GM19025 (cell line): Measurements from ENCODE around the gene NDUFA6.
"Not testable (repeated sequence)": the region's sequence is repeated elsewhere in the genome, so short reads cannot be mapped to it uniquely, and the experiment has no call there.

ENCODE experiments used
- ATAC-seq: cut with Tn5 transposase; IDR thresholded peaks from one replicate; pipeline ENCODE4 v1.9.1; 2021; ENCODE audit warnings: mild to moderate bottlenecking, low read depth, moderate library complexity; ENCODE audit not compliant: unreplicated experiment

The NDUFA6 gene

GRCh38 chr22:42072606-42073330 is 17.8 kb downstream of the NDUFA6 start:
- no peak for ATAC-seq

GRCh38 chr22:42071508-42071907 is 19.1 kb downstream of the NDUFA6 start:
- not testable (repeated sequence) for ATAC-seq

- peak; percentile 93 for ATAC-seq
Observed at GRCh38 chr22:42070517-42071422, 19.8 kb downstream of the NDUFA6 start, which contains the start of gene NAGA. TSS of gene NAGA (minus strand) at chr22:42070812. CDS start at chr22:42070297, 515 bp downstream.

GRCh38 chr22:42069801-42070516 is 20.6 kb downstream of the NDUFA6 start:
- ATAC-seq = no peak

GRCh38 chr22:42068291-42068690 is 22.3 kb downstream of the NDUFA6 start:
- no peak for ATAC-seq

- ATAC-seq = no peak
Observed at GRCh38 chr22:42067671-42068251, 22.8 kb downstream of the NDUFA6 start.

GRCh38 chr22:42066937-42067336 is 23.6 kb downstream of the NDUFA6 start:
- no peak for ATAC-seq

GRCh38 chr22:42066126-42066761 is 24.3 kb downstream of the NDUFA6 start:
- no peak for ATAC-seq

- ATAC-seq = no peak
Observed at GRCh38 chr22:42065438-42066125, 25.0 kb downstream of the NDUFA6 start.

GRCh38 chr22:42064629-42065028 is 25.9 kb downstream of the NDUFA6 start:
- ATAC-seq = no peak

- ATAC-seq = no peak
Observed at GRCh38 chr22:42062506-42063170, 27.9 kb downstream of the NDUFA6 start.

- no peak for ATAC-seq
Observed at GRCh38 chr22:42061041-42061440, 29.5 kb downstream of the NDUFA6 start.

- no peak for ATAC-seq
Observed at GRCh38 chr22:42060489-42060888, 30.1 kb downstream of the NDUFA6 start.

- no peak for ATAC-seq
Observed at GRCh38 chr22:42056757-42057511, 33.6 kb downstream of the NDUFA6 start.

- ATAC-seq = no peak
Observed at GRCh38 chr22:42052765-42053164, 37.8 kb downstream of the NDUFA6 start.

GRCh38 chr22:42050641-42051180 is 39.9 kb downstream of the NDUFA6 start:
- ATAC-seq = no peak

- ATAC-seq = no peak
Observed at GRCh38 chr22:42041784-42042183, 48.8 kb downstream of the NDUFA6 start.

- no peak for ATAC-seq
Observed at GRCh38 chr22:42039271-42039670, 51.3 kb downstream of the NDUFA6 start.
